Endothelial cell of umbilical vein (primary cell): ENCODE results near the gene CETN3. TPM values are rescaled to one million over a fixed set of nuclear protein-coding genes. Genes with fewer than 3 reads are reported as not detected.
"Not testable (repeated sequence)": the region's sequence is repeated elsewhere in the genome, so short reads cannot be mapped to it uniquely, and the experiment has no call there.

ENCODE experiments used
- BruUV-seq: library from RNA; stranded (reverse); fragments of 400-500 nt; replicated peaks from 2 replicates; lab custom pipeline; 2021; lab: Mats Ljungman, UMichigan
- CTCF ChIA-PET: fragments of 300-600, 350-600 bp; sonication (Branson Sonifier 250); formaldehyde crosslinking; loops from one replicate; lab custom pipeline; 2021; ENCODE audit warnings: antibody characterized with exemption, inconsistent platforms; lab: Charles Lee
- POLR2A ChIA-PET: fragments of 300-600, 350-600 bp; sonication (Branson Sonifier 250); formaldehyde crosslinking; loops from one replicate; lab custom pipeline; 2021; ENCODE audit warnings: antibody characterized with exemption, inconsistent platforms; lab: Charles Lee
- DNase-seq: peaks from one replicate; pipeline ENCODE4 v3.0.0-alpha.2; 2011; ENCODE audit warnings: low read depth, low spot score
- FAIRE-seq: peaks from 2 replicates; lab custom pipeline; 2011; peaks lifted over from hg19 to GRCh38; lab: Jason Lieb, UNC
- H2AFZ ChIP-seq: 2 replicates; pipeline ENCODE4 v1.6.0; 2012; ENCODE audit warnings: low read depth, low read length, control low read depth, inconsistent platforms
- H3K27ac ChIP-seq: 2 replicates; pipeline ENCODE4 v1.5.1; 2011; ENCODE audit warnings: low read depth, mild to moderate bottlenecking, control low read depth, low read length, moderate library complexity; ENCODE audit not compliant: insufficient read depth
- H3K27me3 ChIP-seq, 2 experiments: 2 replicates each; pipeline versions ENCODE4 v1.6.0 to v1.6.1; 2011; ENCODE audit warnings: low read length in 2 of 2, mixed read lengths in 1 of 2; ENCODE audit not compliant: control insufficient read depth in 2 of 2, insufficient read depth in 2 of 2
- H3K36me3 ChIP-seq, 2 experiments: 2 replicates in 1 of 2; 3 replicates in 1 of 2; pipeline ENCODE4 v1.5.1; 2011; ENCODE audit warnings: low read length in 2 of 2, mild to moderate bottlenecking in 1 of 2, moderate library complexity in 1 of 2; ENCODE audit not compliant: control insufficient read depth in 2 of 2, insufficient read depth in 2 of 2; ENCODE audit errors: extremely low read depth in 1 of 2
- H3K4me1 ChIP-seq: 3 replicates; pipeline ENCODE4 v1.5.1; 2011; ENCODE audit warnings: mild to moderate bottlenecking, low read length; ENCODE audit not compliant: control insufficient read depth, insufficient read depth; ENCODE audit errors: extremely low read depth
- H3K4me2 ChIP-seq: 2 replicates; pipeline ENCODE4 v1.6.1; 2011; ENCODE audit warnings: low read length, control low read depth, mixed read lengths; ENCODE audit not compliant: insufficient read depth
- H3K4me3 ChIP-seq, 3 experiments: fragments of 200-600 bp in 1 of 3; sonication (generic), shearing (Covaris generic) in 1 of 3; replicated peaks in 1 of 3; 2 replicates each; pipeline ENCODE4 v1.5.1; 2011 to 2016; ENCODE audit warnings: control low read depth in 3 of 3, low read length in 3 of 3, mild to moderate bottlenecking in 2 of 3, inconsistent platforms in 1 of 3, low read depth in 1 of 3, moderate library complexity in 1 of 3; ENCODE audit not compliant: insufficient read depth in 1 of 3
- H3K79me2 ChIP-seq: 2 replicates; pipeline ENCODE4 v1.6.0; 2012; ENCODE audit warnings: low read length, inconsistent platforms; ENCODE audit not compliant: control insufficient read depth, insufficient read depth
- H3K9ac ChIP-seq: replicated peaks from 2 replicates; pipeline ENCODE3; 2011; ENCODE audit warnings: low read length, control low read depth; ENCODE audit not compliant: insufficient read depth; ENCODE audit errors: extremely low read depth
- H3K9me1 ChIP-seq: replicated peaks from 3 replicates; pipeline ENCODE4 v1.6.0; 2011; ENCODE audit warnings: mild to moderate bottlenecking, low read length; ENCODE audit not compliant: control insufficient read depth, insufficient read depth; ENCODE audit errors: extremely low read depth
- H3K9me3 ChIP-seq: replicated peaks from 2 replicates; pipeline ENCODE4 v1.5.1; 2012; ENCODE audit warnings: low read length, inconsistent platforms; ENCODE audit not compliant: control insufficient read depth, insufficient read depth
- H4K20me1 ChIP-seq: replicated peaks from 2 replicates; pipeline ENCODE3; 2011; ENCODE audit warnings: mild to moderate bottlenecking, low read length; ENCODE audit not compliant: control insufficient read depth, insufficient read depth; ENCODE audit errors: extremely low read depth
- CTCF ChIP-seq, 2 donors: IDR thresholded peaks; 1 replicate in 1 of 2; 2 replicates in 1 of 2; pipeline ENCODE4 v1.5.1; 2011; ENCODE audit warnings: low read length in 2 of 2, mild to moderate bottlenecking in 2 of 2, moderate library complexity in 2 of 2, control low read depth in 1 of 2, inconsistent platforms in 1 of 2, low read depth in 1 of 2; ENCODE audit not compliant: insufficient read depth in 1 of 2; ENCODE audit errors: extremely low read depth in 1 of 2
- dilution Hi-C: fragments of 300-500 bp; cut with MboI; formaldehyde crosslinking; loops from one replicate; pipeline ENCODE4 v1.15.0; 2019; ENCODE audit warnings: low sequenced_read_pairs; ENCODE audit not compliant: extremely low pct_ligation_motif_present
- intact Hi-C: fragments of 100-400 bp; cut with micrococcal nuclease; formaldehyde crosslinking; loops from one replicate; pipeline ENCODE4 v1.10.0; 2022
- polyA plus RNA-seq, 4 experiments: library from polyadenylated mRNA; depleted of rRNA in 3 of 4; stranded (reverse) in 3 of 4; unstranded in 1 of 4; fragments of >200 nt; gene quantifications; 2 replicates each; pipeline versions ENCODE4 v1.2.1 to v1.2.3, GENCODE V29; 2011 to 2012; ENCODE audit warnings: missing spikeins in 1 of 4
- total RNA-seq: library from RNA; stranded (reverse); gene quantifications from 2 replicates; pipeline ENCODE4 v1.2.3, GENCODE V29; 2021

Gene CETN3
- total and polyA plus RNA-seq, 2 donors (not counting 3 experiments of a cell fraction or from before 2014, with no cell fraction given): 2.2 to 17.3 TPM

GRCh38 chr5:90344689-90345088, 64.9 kb downstream of the CETN3 start:
- Histone ChIP-seq H3K27me3 (peaks cover 0 to 2% of the 10 kb centered on the region in 2 experiments), H3K27ac (no peak overlapping the region), H4K20me1 (no peaks in the 10 kb centered on the region), H2AFZ (no peak overlapping the region), H3K4me3 (no peak overlapping the region), H3K9me1 (no peaks in the 10 kb centered on the region), H3K79me2 (no peaks in the 10 kb centered on the region), H3K4me2 (no peak overlapping the region), H3K4me1 (no peaks in the 10 kb centered on the region), H3K9ac (no peak overlapping the region), H3K36me3 (no peaks in the 10 kb centered on the region), H3K9me3 (no peaks in the 10 kb centered on the region)
- DNase-seq: no peak
- dilution Hi-C loops (no loop called here), intact Hi-C loops (no loop called here)
- CTCF ChIA-PET: interaction anchor here (0.6 kb wide), 1 partner anchor 16 kb away, joined by 3 read pairs; no protein-coding TSS in a partner anchor
- no peak for TF ChIP-seq CTCF (IDR thresholded peaks at IDR 0.05; ENCODE audit: extremely low read depth in 1 of 2, insufficient read depth in 1 of 2, low read depth in 1 of 2, low read length in 2 of 2)
- no TSS peak for BruUV-seq
- FAIRE-seq: no peak
- POLR2A ChIA-PET: no interaction called here

- CTCF ChIA-PET, H3K27me3 ChIP-seq, H3K27ac ChIP-seq, H2AFZ ChIP-seq, POLR2A ChIA-PET, FAIRE-seq, H3K9me3 ChIP-seq, dilution Hi-C loops, H4K20me1 ChIP-seq, intact Hi-C loops, DNase-seq, H3K4me3 ChIP-seq, BruUV-seq, H3K9ac ChIP-seq, H3K79me2 ChIP-seq, H3K4me1 ChIP-seq, H3K9me1 ChIP-seq, H3K36me3 ChIP-seq, H3K4me2 ChIP-seq: not testable (repeated sequence)
Observed at GRCh38 chr5:90343731-90344130, 65.8 kb downstream of the CETN3 start.
